Measurements from ENCODE around the gene ANKRD52.

Gene ANKRD52

DNA sequence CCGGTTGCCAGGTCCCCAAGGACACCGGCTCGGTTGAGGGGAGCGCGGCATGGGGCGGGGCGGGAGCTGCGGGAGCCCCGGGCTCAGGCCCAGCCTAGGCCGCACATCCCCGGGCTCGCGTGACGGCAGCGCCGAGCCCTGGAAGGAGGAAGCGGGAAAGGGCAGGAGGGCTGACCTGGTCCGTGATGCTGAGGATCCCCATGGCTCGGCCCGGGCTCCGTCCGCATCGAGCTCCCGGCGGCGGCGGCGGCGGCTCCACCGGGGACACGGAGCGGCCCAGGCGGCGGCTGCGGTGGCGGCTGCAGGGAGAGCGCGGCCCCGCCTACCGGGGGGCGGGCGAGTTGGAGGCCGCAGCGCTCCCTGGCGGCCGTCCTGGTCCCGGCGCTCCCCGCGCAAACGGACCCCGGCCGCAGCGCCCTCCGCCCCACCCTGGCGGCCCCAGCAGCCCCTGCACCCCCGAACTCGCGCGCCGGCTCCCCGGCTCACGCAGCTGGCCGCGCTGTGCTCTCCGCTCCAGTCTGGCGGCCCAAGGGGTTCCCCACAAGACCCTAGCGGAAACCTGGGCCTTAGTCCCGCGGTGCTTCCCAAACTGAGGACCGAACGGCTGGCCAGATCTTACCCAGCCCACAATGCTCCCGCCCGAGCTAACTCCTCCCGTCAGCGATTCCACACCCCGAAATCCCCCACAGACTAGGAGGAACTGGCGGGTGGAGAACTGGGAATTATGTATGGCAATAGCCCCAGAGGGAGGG lies at the start of gene ANKRD52:
ANKRD52 (minus strand) TSS at position 317 of the 752 bp plus-strand sequence; CDS start at position 202, 115 bp downstream.
- H3K27ac ChIP-seq: peak within 1 kb of the TSS; percentile 45
- TF ChIP-seq CTCF (IDR thresholded peaks at IDR 0.05; ENCODE audit: low read depth, low read length, missing control alignments): peak; percentile 53
- H3K4me3 ChIP-seq (ENCODE audit: low read depth, low read length): peak within 1 kb of the TSS; percentile 83
- DNase-seq: peak; percentile 43
- peaks cover 34% of the 10 kb centered on the region for H3K36me3 ChIP-seq (replicated peaks)
- in situ Hi-C loops (cut with HindIII; ENCODE audit: low pct_ligation_motif_present, low sequenced_read_pairs): no loop called here
- no peaks in the 10 kb centered on the region for H3K27me3 ChIP-seq (replicated peaks)

DNA sequence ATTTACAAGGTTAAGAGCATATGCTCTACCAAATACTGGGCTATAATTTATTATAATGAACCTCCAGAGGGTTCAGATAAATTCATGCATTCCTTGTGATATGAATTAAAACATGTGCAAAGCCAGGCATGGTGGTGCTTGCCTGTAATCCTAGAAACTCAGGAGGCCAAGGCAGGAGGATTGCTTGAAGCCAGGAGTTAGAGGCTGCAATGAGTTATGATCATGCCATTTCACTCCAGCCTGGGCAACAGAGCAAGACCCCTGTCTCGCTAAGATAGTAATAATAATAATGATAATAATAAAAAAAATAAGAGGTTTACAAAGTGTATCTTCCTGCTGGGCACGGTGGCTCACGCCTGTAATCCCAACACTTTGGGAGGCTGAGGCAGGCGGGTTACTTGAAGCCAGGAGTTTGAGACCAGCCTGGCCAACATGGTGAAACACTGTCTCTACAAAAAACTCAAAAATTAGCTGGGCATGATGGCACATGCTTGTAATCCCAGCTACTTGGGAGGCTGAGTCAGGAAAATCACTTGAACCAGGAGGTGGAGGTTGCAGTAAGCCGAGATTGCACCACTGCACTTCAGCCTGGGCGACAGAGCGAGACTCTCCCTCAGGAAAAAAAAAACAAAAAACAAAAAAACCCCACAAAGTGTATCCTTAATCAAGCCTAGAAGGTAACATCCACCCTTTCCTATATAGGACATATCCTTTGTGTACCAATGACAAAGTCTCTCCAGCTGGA lies 49.2 kb upstream of the ANKRD52 start:
- in situ Hi-C loops (cut with HindIII; ENCODE audit: low pct_ligation_motif_present, low sequenced_read_pairs): no loop called here
- TF ChIP-seq CTCF (IDR thresholded peaks at IDR 0.05; ENCODE audit: low read depth, low read length, missing control alignments): no peak
- Histone ChIP-seq H3K27me3 (replicated peaks) (no peaks in the 10 kb centered on the region), H3K27ac (no peak overlapping the region), H3K36me3 (replicated peaks) (peaks cover 43% of the 10 kb centered on the region), H3K4me3 (ENCODE audit: low read depth, low read length) (no peak overlapping the region)
- no peak for DNase-seq

- Histone ChIP-seq H3K4me3 (ENCODE audit: low read depth, low read length) (no peak overlapping the region), H3K27ac (no peak overlapping the region), H3K36me3 (replicated peaks) (peaks cover 31% of the 10 kb centered on the region), H3K27me3 (replicated peaks) (no peaks in the 10 kb centered on the region)
- in situ Hi-C loops (cut with HindIII; ENCODE audit: low pct_ligation_motif_present, low sequenced_read_pairs): no loop called here
- DNase-seq: no peak
- no peak for TF ChIP-seq CTCF (IDR thresholded peaks at IDR 0.05; ENCODE audit: low read depth, low read length, missing control alignments)
These were observed 46.8 kb upstream of the ANKRD52 start for GRCh38 chr12:56304872-56305590.

DNA sequence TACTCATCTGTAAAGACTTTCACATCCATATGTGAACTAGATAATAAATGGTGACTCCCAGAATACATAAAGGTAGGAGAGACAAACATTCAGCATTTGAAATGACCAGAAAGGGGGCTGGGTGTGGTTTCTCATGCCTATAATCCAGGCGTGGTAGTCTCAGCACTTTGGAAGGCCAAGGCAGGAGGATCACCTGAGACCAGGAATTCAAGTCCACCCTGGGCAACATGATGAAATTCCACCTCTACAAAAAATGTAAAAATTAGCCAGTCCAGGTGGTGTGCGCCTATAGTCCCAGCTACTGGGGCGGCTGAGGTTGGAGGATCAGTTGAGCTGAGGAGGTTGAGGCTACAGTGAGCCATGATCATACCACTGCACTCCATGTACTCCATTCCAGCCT lies 46.1 kb upstream of the ANKRD52 start:
- in situ Hi-C loops (cut with HindIII; ENCODE audit: low pct_ligation_motif_present, low sequenced_read_pairs): no loop called here
- TF ChIP-seq CTCF (IDR thresholded peaks at IDR 0.05; ENCODE audit: low read depth, low read length, missing control alignments): no peak

DNA sequence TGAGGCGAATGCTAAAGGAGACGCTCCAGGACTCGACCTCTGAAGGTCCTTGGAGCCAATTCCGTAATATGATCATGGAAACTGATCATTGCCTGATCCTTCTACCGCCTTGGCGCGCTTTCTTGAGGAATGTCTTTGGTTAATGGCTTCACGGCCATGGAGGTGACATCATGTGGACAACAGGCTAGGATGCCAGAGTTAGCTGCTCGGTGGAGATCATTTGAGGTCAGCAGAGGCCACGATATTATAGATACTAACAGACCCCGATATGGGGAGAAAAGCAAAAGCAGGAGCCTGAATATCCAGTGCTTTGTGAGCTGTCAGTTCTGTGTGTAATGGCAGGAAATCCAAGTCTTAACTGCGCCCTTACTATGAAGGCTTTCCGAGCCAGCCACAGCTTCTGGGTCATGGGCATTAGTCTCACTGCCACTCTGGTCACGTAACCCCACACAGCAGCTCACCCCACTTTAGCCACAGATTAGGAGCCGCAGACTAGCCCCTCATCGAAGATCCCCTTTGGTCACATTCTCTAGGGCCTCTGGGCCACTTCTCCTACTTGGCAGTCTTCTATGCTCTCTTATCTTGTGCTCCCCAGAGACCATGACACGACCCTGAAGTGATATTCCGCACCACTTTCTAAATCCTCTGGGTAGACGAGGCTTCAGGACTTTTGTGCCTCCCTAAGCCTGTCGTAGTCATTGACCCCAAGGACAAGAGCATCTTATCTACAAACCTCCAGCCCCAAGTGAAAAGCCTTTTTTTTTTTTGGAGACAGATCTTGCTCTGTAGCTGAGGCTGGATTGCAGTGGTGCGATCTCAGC lies 42.7 kb upstream of the ANKRD52 start:
- TF ChIP-seq CTCF (IDR thresholded peaks at IDR 0.05; ENCODE audit: low read depth, low read length, missing control alignments): no peak
- peak overlapping the region; percentile 93 for H3K4me3 ChIP-seq (ENCODE audit: low read depth, low read length)
- in situ Hi-C loops (cut with HindIII; ENCODE audit: low pct_ligation_motif_present, low sequenced_read_pairs): no loop called here
- peak overlapping the region; percentile 80 for H3K27ac ChIP-seq
- no peak for DNase-seq
- H3K36me3 ChIP-seq (replicated peaks): peaks cover 16% of the 10 kb centered on the region
- H3K27me3 ChIP-seq (replicated peaks): no peaks in the 10 kb centered on the region

More for the DNA sequence above, 46.1 kb upstream of the ANKRD52 start:
- Histone ChIP-seq H3K36me3 (replicated peaks) (peaks cover 26% of the 10 kb centered on the region), H3K27ac (no peak overlapping the region), H3K27me3 (replicated peaks) (no peaks in the 10 kb centered on the region), H3K4me3 (ENCODE audit: low read depth, low read length) (no peak overlapping the region)
- no peak for DNase-seq
